HEK293T (cell line): Measurements from ENCODE around the gene NR1H4.
"Not testable (repeated sequence)": the region's sequence is repeated elsewhere in the genome, so short reads cannot be mapped to it uniquely, and the experiment has no call there.

Experiments
- CTCF ChIA-PET: fragments of 350-600 bp; formaldehyde crosslinking; extraction: SDS; loops from one replicate; lab custom pipeline; 2021; ENCODE audit warnings: antibody characterized with exemption, inconsistent platforms; lab: Yijun Ruan, JAX
- POLR2A ChIA-PET: fragments of 350-600 bp; formaldehyde crosslinking; extraction: SDS; loops from one replicate; lab custom pipeline; 2020; ENCODE audit warnings: antibody characterized with exemption, inconsistent platforms; lab: Yijun Ruan, JAX
- DNase-seq: peaks from one replicate; pipeline ENCODE4 v3.0.0; 2012; ENCODE audit warnings: mixed read lengths; ENCODE audit errors: extremely low spot score
- ARNT ChIP-seq: fragments of 450-650 bp; IDR thresholded peaks from 2 replicates; pipeline ENCODE4 v1.6.1; 2017; ENCODE audit warnings: mild to moderate bottlenecking
- BHLHE40 ChIP-seq: fragments of 450-650 bp; IDR thresholded peaks from 2 replicates; pipeline ENCODE4 v1.6.1; 2016; ENCODE audit warnings: mild to moderate bottlenecking, moderate library complexity, borderline replicate concordance
- CTBP1 ChIP-seq: fragments of 450-650 bp; IDR thresholded peaks from 2 replicates; pipeline ENCODE4 v1.6.1; 2016; ENCODE audit warnings: borderline replicate concordance
- ELF4 ChIP-seq: fragments of 450-650 bp; IDR thresholded peaks from 2 replicates; pipeline ENCODE4 v1.6.1; 2017; ENCODE audit warnings: antibody characterized with exemption
- FOXA1 ChIP-seq: fragments of 450-650 bp; IDR thresholded peaks from 2 replicates; pipeline ENCODE4 v1.6.1; 2016; ENCODE audit warnings: mild to moderate bottlenecking
- FOXK2 ChIP-seq: fragments of 450-650 bp; IDR thresholded peaks from 2 replicates; pipeline ENCODE4 v1.6.1; 2016; ENCODE audit warnings: mild to moderate bottlenecking
- FOXM1 ChIP-seq: fragments of 450-650 bp; IDR thresholded peaks from 2 replicates; pipeline ENCODE4 v1.6.1; 2017; ENCODE audit warnings: mild to moderate bottlenecking, borderline replicate concordance
- HDGF ChIP-seq: fragments of 450-650 bp; IDR thresholded peaks from 2 replicates; pipeline ENCODE4 v1.6.1; 2017; ENCODE audit warnings: antibody characterized with exemption, borderline replicate concordance
- L3MBTL2 ChIP-seq: fragments of 450-650 bp; conservative IDR thresholded peaks from 2 replicates; pipeline ENCODE4 v1.6.1; 2016; ENCODE audit warnings: mild to moderate bottlenecking
- LEF1 ChIP-seq: fragments of 450-650 bp; IDR thresholded peaks from 2 replicates; pipeline ENCODE4 v1.6.1; 2017; ENCODE audit warnings: mild to moderate bottlenecking, borderline replicate concordance
- NFRKB ChIP-seq: fragments of 450-650 bp; IDR thresholded peaks from 2 replicates; pipeline ENCODE4 v1.6.1; 2016; ENCODE audit warnings: mild to moderate bottlenecking, moderate library complexity
- PKNOX1 ChIP-seq: fragments of 450-650 bp; IDR thresholded peaks from 2 replicates; pipeline ENCODE4 v1.6.1; 2016
- SP1 ChIP-seq: fragments of 450-650 bp; IDR thresholded peaks from 2 replicates; pipeline ENCODE4 v1.6.1; 2017
- SUZ12 ChIP-seq: fragments of 450-650 bp; IDR thresholded peaks from 2 replicates; pipeline ENCODE4 v1.6.1; 2016; ENCODE audit warnings: mild to moderate bottlenecking
- TARDBP ChIP-seq: fragments of 450-650 bp; IDR thresholded peaks from 2 replicates; pipeline ENCODE4 v1.6.1; 2016
- ZNF384 ChIP-seq: fragments of 450-650 bp; IDR thresholded peaks from 2 replicates; pipeline ENCODE4 v1.6.1; 2016

Gene NR1H4

GRCh38 chr12:100545092-100545491 lies 71.4 kb downstream of the NR1H4 start:
- TF ChIP-seq L3MBTL2 (no peak), SUZ12 (no peak), SP1 (no peak), CTBP1 (no peak), PKNOX1 (no peak), LEF1 (no peak), ELF4 (no peak), FOXA1 (no peak), FOXM1 (no peak)
- POLR2A ChIA-PET: no interaction called here
- CTCF ChIA-PET: interaction anchor here (1.2 kb wide), 1 partner anchor 140 kb away, joined by 8 read pairs; no protein-coding TSS in a partner anchor
- DNase-seq: no peak

DNA sequence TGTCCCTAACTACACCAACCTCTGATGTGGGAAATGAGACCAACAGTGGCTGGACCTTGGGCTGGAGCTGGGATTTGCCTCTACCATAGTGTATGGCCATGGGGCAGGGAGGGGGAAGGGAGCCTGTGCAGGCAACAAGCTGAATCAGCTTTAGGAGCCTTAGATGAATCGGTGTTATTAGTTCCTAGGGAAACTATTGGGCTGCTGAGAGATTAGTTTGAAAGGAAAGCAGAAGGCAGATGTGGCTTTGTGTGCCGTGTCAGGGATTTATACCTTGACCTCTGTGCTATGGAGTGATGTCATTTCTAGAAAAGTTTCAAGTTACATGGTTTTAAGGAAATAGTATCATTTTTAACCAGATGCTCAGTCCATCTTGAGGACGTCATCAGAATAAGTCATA lies 80.3 kb downstream of the NR1H4 start:
- no peak for TF ChIP-seq LEF1
- no peak for TF ChIP-seq TARDBP
- no peak for TF ChIP-seq CTBP1
- TF ChIP-seq FOXA1: no peak
- no peak for TF ChIP-seq L3MBTL2
- TF ChIP-seq FOXK2: no peak
- no peak for TF ChIP-seq BHLHE40
- no peak for TF ChIP-seq PKNOX1
- TF ChIP-seq NFRKB: no peak
- no peak for TF ChIP-seq SP1
- TF ChIP-seq ZNF384: no peak
- TF ChIP-seq ARNT: no peak
- no peak for TF ChIP-seq FOXM1
- TF ChIP-seq ELF4: no peak
- no peak for TF ChIP-seq HDGF
- no peak for TF ChIP-seq SUZ12
- POLR2A ChIA-PET: no interaction called here
- no peak for DNase-seq
- CTCF ChIA-PET: interaction anchor here (0.7 to 1.7 kb wide), 4 partner anchors 11 to 464 kb away, joined by 3 to 6 read pairs (median 4); no protein-coding TSS in a partner anchor

DNA sequence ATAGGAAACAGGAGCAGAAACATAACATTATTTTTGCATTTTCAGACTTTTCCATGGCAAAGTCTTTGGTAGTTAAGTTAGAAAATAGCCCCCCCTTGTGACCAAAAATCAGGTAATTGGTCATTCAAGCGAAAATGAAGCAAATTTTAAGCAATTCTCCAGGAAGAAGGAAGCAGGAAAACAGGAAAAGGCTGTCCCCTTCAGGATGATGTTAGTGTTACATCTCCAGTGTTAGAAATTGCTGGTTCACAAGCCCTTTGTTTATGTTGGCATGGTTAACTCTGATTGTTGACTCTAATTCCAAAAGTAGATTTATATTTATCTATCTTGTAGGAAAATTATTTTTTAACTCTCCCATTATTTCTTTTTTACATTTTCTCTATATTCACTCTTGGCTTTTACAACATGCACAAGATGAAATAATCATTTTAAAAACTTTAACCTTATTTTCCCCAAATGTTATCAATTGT lies 81.0 kb downstream of the NR1H4 start:
- DNase-seq: peak; percentile 63
- CTCF ChIA-PET: interaction anchor here (0.7 to 1.6 kb wide), 7 partner anchors 11 to 300 kb away, joined by 3 to 8 read pairs (median 4); no protein-coding TSS in a partner anchor
- POLR2A ChIA-PET: no interaction called here
- TF ChIP-seq NFRKB (no peak), CTBP1 (no peak), SUZ12 (no peak), TARDBP (no peak), HDGF (no peak), ZNF384 (no peak), SP1 (no peak), L3MBTL2 (no peak), ELF4 (no peak), FOXA1 (no peak), FOXM1 (no peak), FOXK2 (no peak), BHLHE40 (no peak), PKNOX1 (no peak), ARNT (no peak), LEF1 (no peak)

- DNase-seq: no peak
- ChIA-PET POLR2A (no interaction called here), CTCF (interaction anchor here (0.9 to 1.6 kb wide), 4 partner anchors 146 to 208 kb away, joined by 3 to 8 read pairs (median 5); no protein-coding TSS in a partner anchor)
- TF ChIP-seq HDGF: no peak
- TF ChIP-seq ELF4: no peak
- no peak for TF ChIP-seq LEF1
- no peak for TF ChIP-seq NFRKB
- TF ChIP-seq FOXA1: no peak
- no peak for TF ChIP-seq CTBP1
- no peak for TF ChIP-seq PKNOX1
- no peak for TF ChIP-seq FOXK2
- TF ChIP-seq ZNF384: no peak
- TF ChIP-seq ARNT: no peak
- TF ChIP-seq TARDBP: no peak
- TF ChIP-seq L3MBTL2: no peak
- no peak for TF ChIP-seq SP1
Measured at GRCh38 chr12:100555722-100556121, 82.1 kb downstream of the NR1H4 start.

DNA sequence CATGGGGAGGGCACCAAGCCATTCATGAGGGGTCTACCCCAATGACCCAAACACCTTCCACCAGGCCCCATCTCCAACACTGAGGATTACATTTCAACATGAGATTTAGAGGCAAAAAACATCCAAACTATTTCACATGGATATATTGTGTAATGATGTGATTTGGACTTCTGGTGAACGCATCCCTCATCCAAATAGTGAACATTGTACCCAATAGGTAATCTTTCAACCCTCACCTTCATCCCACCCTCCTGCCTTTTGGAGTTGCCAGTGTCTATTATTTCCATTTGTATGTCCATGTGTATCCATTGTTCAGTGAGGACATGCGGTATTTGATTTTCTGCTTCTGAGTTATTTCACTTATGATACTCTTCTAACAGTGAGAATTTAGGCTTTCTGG lies 83.7 kb downstream of the NR1H4 start:
- TF ChIP-seq ELF4: no peak
- TF ChIP-seq ZNF384: no peak
- TF ChIP-seq HDGF: no peak
- TF ChIP-seq FOXK2: no peak
- TF ChIP-seq SP1: no peak
- TF ChIP-seq SUZ12: no peak
- TF ChIP-seq BHLHE40: no peak
- no peak for TF ChIP-seq ARNT
- TF ChIP-seq NFRKB: no peak
- TF ChIP-seq FOXM1: no peak
- TF ChIP-seq L3MBTL2: no peak
- TF ChIP-seq CTBP1: no peak
- no peak for TF ChIP-seq LEF1
- no peak for TF ChIP-seq FOXA1
- TF ChIP-seq PKNOX1: no peak
- DNase-seq: no peak
- ChIA-PET CTCF (no interaction called here), POLR2A (no interaction called here)

- POLR2A ChIA-PET, DNase-seq: not testable (repeated sequence)
- CTCF ChIA-PET: interaction anchor here (0.6 kb wide), 1 partner anchor 498 kb away, joined by 4 read pairs; no protein-coding TSS in a partner anchor
Measured at GRCh38 chr12:100559261-100559660, 85.6 kb downstream of the NR1H4 start.
